C4-2B (cell line): ENCODE measurements around the gene ZNF607.
"Not testable (repeated sequence)": the region's sequence is repeated elsewhere in the genome, so short reads cannot be mapped to it uniquely, and the experiment has no call there.

Source experiments
- H3K27ac ChIP-seq: fragments of 450-650 bp; 2 replicates; pipeline ENCODE4 v1.5.1; 2017
- ZFX ChIP-seq: fragments of 450-650 bp; IDR thresholded peaks from 2 replicates; pipeline ENCODE4 v1.6.1; 2017
- TF ChIP-seq, protein P1 (sequence below): fragments of 450-650 bp; conservative IDR thresholded peaks from 2 replicates; pipeline ENCODE4 v1.5.1; 2017; ENCODE audit warnings: mild to moderate bottlenecking

Gene ZNF607

DNA sequence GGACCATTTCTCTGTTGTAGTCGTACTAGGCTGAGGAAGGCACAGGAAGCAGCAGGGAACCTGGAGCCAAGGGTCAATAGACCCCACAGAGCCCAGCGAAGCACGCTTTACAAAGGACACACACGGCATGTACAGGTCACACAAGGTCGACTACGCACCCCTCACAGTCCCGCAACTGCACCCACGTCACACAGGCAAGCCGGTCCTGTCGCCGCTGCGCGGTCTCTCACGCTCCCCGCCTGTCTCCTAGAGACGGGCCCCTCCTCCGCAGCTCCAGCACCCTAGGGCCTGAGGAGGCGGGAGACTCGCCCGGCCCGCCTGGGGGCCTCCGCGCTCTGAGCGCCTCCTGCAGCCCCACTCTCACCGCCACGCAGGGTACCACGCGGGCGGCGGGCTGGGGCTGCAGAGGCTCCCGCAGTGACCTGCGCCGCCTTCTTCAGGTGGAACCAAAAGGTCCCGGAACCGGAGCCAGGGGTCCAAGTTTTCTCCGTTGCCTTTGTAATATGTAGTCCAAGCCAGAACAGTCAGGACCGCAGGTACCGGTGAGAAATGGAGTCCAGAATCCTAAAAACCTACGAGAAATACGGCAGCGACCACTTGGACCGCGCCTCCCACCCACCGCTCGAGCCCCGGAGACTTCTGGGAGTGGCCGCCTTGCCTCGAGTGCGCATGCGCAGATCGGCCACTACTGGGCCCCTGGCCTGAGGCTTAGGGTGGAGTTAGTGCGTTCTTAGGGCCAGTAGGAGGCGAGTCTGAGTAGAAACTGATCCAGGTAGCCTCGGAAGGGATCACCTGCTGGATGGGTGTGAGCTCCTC lies at the start of gene ZNF607:
ZNF607 (minus strand) TSS at position 651 of the 816 bp plus-strand sequence. CDS start 8,143 bp downstream, outside the sequence.
- peak within 1 kb of the TSS; percentile 86 for H3K27ac ChIP-seq
- TF ChIP-seq ZFX: peak; percentile 67
- TF ChIP-seq, protein P1, sequence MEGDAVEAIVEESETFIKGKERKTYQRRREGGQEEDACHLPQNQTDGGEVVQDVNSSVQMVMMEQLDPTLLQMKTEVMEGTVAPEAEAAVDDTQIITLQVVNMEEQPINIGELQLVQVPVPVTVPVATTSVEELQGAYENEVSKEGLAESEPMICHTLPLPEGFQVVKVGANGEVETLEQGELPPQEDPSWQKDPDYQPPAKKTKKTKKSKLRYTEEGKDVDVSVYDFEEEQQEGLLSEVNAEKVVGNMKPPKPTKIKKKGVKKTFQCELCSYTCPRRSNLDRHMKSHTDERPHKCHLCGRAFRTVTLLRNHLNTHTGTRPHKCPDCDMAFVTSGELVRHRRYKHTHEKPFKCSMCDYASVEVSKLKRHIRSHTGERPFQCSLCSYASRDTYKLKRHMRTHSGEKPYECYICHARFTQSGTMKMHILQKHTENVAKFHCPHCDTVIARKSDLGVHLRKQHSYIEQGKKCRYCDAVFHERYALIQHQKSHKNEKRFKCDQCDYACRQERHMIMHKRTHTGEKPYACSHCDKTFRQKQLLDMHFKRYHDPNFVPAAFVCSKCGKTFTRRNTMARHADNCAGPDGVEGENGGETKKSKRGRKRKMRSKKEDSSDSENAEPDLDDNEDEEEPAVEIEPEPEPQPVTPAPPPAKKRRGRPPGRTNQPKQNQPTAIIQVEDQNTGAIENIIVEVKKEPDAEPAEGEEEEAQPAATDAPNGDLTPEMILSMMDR: peak; percentile 81

DNA sequence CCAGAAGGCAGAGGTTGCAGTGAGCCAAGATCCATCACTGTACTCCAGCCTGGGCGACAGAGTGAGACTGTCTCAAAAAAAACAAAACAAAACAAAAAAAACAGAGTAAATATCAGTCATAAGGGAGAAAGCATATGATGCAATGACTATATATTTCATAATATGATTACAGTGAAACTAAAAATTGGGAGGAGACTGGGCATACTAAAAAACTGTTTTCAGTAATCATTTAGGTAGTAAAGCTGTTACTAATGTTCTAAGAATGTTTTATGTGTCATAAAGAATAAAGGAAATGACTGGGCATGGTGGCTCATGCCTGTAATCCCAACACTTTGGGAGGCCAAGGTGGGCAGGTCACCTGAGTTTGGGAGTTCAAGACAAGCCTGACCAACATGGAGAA lies 43.9 kb upstream of the ZNF607 start:
- TF ChIP-seq, protein P1: no peak
- no peak for TF ChIP-seq ZFX
- H3K27ac ChIP-seq: no peak overlapping the region

DNA sequence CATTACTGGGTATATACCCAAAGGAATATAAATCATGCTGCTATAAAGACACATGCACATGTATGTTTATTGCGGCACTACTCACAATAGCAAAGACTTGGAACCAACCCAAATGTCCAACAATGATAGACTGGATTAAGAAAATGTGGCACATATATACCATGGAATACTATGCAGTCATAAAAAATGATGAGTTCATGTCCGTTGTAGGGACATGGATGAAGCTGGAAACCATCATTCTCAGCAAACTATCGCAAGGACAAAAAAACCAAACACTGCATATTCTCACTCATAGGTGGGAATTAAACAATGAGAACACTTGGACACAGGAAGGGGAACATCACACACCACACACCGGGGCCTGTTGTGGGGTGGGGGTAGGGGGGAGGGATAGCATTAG lies 38.1 kb upstream of the ZNF607 start:
- H3K27ac ChIP-seq: not testable (repeated sequence)

DNA sequence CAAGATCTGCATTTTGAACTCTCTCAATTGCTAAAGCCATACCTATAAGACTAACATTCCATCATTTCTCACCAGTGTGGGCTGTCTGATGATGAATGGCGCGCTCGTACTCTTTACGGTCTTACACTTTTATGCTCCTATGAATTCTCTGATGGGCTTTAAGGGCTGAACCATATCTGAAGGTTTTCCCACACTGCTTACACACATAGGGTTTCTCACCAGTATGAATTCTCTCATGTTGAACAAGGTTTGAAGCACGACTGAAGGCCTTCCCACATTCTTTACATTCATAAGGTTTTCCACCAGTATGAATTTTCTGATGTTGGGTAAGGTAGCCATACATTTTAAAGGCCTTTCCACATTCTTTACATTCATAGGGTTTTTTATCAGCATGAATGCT lies 18.8 kb upstream of the ZNF607 start:
- no peak for TF ChIP-seq ZFX
- TF ChIP-seq, protein P1: no peak

DNA sequence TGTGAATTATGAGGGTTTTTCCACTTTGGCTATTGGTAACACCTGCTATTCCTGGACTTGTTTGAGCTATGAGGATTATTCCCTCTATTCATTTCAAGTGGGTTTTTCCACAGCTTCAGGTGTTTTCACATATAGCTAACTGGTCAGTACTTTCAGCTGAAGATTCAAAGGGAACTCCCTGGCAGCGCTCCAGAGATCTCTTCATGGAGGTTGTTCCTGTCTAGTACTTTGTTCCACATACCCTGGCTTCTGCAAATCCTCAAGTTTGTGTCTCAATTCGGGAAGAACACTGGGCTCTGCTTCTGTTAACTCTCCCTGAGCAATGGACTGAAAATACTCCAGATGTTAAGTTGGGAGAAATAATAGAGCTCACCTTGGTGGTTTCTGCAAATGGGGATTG lies 5.6 kb upstream of the ZNF607 start:
- TF ChIP-seq ZFX: no peak
- TF ChIP-seq, protein P1: no peak
- H3K27ac ChIP-seq: no peak overlapping the region

More for the DNA sequence above, 18.8 kb upstream of the ZNF607 start:
- H3K27ac ChIP-seq: no peak overlapping the region

DNA sequence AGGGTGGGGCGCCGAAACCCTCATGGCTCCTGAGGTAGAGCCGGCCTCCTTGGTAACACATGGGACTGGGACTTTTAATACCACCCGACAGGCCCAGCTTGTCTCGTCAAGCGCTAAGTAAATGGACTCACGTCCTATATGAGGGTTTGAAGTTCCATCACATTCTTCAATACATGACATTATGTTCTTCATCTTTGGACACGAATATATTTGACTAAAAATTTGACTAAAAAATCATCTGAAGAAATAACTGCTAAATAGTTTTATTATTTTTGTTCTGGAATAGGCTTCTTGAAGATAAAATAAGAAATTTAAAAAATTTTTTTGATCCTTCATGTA lies 335 bp upstream of the ZNF607 start:
- no peak for TF ChIP-seq ZFX
- TF ChIP-seq, protein P1: peak; percentile 64
- H3K27ac ChIP-seq: peak overlapping the region; percentile 86

DNA sequence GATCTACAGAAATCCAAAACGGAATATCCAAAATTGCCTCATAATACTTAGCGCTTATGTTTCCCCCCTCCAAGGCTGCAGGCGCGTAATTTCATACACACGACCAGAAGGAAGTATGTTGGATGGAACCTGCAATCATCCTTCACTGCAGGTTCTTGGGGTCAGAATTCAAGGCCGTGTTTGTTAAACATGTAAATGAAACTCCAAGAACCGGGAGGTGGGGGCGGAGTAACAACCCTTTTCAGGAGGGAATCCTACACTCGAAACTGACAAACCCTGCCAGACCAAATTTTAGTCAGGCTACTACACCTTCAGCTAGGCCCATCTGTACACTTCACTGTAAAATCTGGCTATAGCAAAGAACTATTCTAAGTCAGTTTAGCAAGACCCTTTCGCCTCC lies 1.3 kb downstream of the ZNF607 start:
- no peak overlapping the region for H3K27ac ChIP-seq
- no peak for TF ChIP-seq ZFX
- TF ChIP-seq, protein P1: no peak

DNA sequence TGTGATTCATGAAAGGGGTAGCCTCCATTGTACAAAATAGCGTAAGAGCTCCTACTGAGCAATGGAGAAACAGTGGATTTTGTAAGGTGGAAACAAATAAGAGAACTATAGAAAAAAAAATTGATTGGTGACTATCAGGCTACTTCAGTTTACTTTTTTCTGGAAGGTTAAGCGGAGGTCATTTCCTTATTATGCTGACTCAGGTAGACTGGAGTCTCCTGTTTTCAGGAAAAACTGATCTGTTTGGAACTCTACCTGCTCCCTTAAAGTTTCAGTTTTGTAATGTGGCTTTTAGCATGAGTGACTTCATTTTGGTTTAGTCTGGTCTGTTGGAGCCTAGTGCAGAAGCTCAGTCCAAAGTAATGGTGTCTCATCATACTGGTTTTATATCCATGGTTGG lies 3.4 kb downstream of the ZNF607 start:
- TF ChIP-seq, protein P1: no peak
- no peak overlapping the region for H3K27ac ChIP-seq
